ENCODE measurements around the gene SCAF1.
"Not testable (repeated sequence)": the region's sequence is repeated elsewhere in the genome, so short reads cannot be mapped to it uniquely, and the experiment has no call there.

The SCAF1 gene

GRCh38 chr19:49616945-49617344 is 25.1 kb upstream of the SCAF1 start:
- DNase-seq: no peak

GRCh38 chr19:49617860-49618259 is 24.1 kb upstream of the SCAF1 start:
- DNase-seq: not testable (repeated sequence)

- DNase-seq: no peak
Observed at GRCh38 chr19:49624967-49625910, 16.8 kb upstream of the SCAF1 start.

- DNase-seq: no peak
Observed at GRCh38 chr19:49626226-49626625, 15.8 kb upstream of the SCAF1 start.

- DNase-seq: no peak
Observed at GRCh38 chr19:49629659-49630058, 12.3 kb upstream of the SCAF1 start.

GRCh38 chr19:49631014-49631588 is 10.9 kb upstream of the SCAF1 start:
- DNase-seq: no peak

- DNase-seq: no peak
Observed at GRCh38 chr19:49631610-49632192, 10.3 kb upstream of the SCAF1 start.

- no peak for DNase-seq
Observed at GRCh38 chr19:49632576-49632975, 9.4 kb upstream of the SCAF1 start.

- not testable (repeated sequence) for DNase-seq
Observed at GRCh38 chr19:49633273-49633672, 8.7 kb upstream of the SCAF1 start.

GRCh38 chr19:49635530-49636232 is 6.3 kb upstream of the SCAF1 start:
- DNase-seq: no peak

- DNase-seq: no peak
Observed at GRCh38 chr19:49636233-49636932, 5.6 kb upstream of the SCAF1 start.

GRCh38 chr19:49637821-49638738 is 3.9 kb upstream of the SCAF1 start:
- no peak for DNase-seq

- no peak for DNase-seq
Observed at GRCh38 chr19:49639401-49640112, 2.5 kb upstream of the SCAF1 start.

- DNase-seq: peak; percentile 100
Observed at GRCh38 chr19:49640113-49640898, 1.7 kb upstream of the SCAF1 start, which contains the start of gene RRAS. Gene RRAS (minus strand): TSS chr19:49640143. CDS start chr19:49640098, 45 bp downstream.

- no peak for DNase-seq
Observed at GRCh38 chr19:49642492-49643035, 555 bp downstream of the SCAF1 start.

- peak; percentile 84 for DNase-seq
Observed at GRCh38 chr19:49643466-49643865, 1.5 kb downstream of the SCAF1 start.

GRCh38 chr19:49645592-49645991 is 3.6 kb downstream of the SCAF1 start:
- no peak for DNase-seq

- DNase-seq: no peak
Observed at GRCh38 chr19:49645995-49646394, 4.0 kb downstream of the SCAF1 start.

- DNase-seq: no peak
Observed at GRCh38 chr19:49646586-49646985, 4.6 kb downstream of the SCAF1 start.

Data from activated CD4-positive, alpha-beta T cell treated with anti-CD3 and anti-CD28 coated beads, Interleukin-10, Interleukin-2, amounts not matched to agents 100 ng/mL and 50 ng/mL, durations not matched to agents 16 hours and 8 hours (primary cell).